ENCODE results near the gene DRAP1.

- no peak for TF ChIP-seq ATF2 (CRISPR knock-in tag; IDR thresholded peaks at IDR 0.05; ENCODE audit: borderline replicate concordance, low read depth)
- TF ChIP-seq CTCF (IDR thresholded peaks at IDR 0.05), result no peak
- TF ChIP-seq ZBTB43 (CRISPR knock-in tag; IDR thresholded peaks at IDR 0.05), result no peak
- no peak for TF ChIP-seq E2F1 (CRISPR knock-in tag; IDR thresholded peaks at IDR 0.05)
- no peak for TF ChIP-seq CREM (CRISPR knock-in tag; IDR thresholded peaks at IDR 0.05)
- TF ChIP-seq CREB1 (CRISPR knock-in tag; IDR thresholded peaks at IDR 0.05), result no peak
- TF ChIP-seq TCF7 (CRISPR knock-in tag; IDR thresholded peaks at IDR 0.05; ENCODE audit: low read depth), result no peak
- no peak for TF ChIP-seq SP1 (CRISPR knock-in tag; conservative IDR thresholded peaks at IDR 0.05)
- no peak for TF ChIP-seq HMGXB4 (CRISPR knock-in tag; IDR thresholded peaks at IDR 0.05)
- TF ChIP-seq USF2 (CRISPR knock-in tag; IDR thresholded peaks at IDR 0.05), result no peak
- no peak for TF ChIP-seq NFYB (CRISPR knock-in tag; conservative IDR thresholded peaks at IDR 0.05; ENCODE audit: low read depth)
- TF ChIP-seq ATF6 (CRISPR knock-in tag; IDR thresholded peaks at IDR 0.05), result no peak
Observed at GRCh38 chr11:65880027-65880426, 39.2 kb upstream of the DRAP1 start.
